Measurements from ENCODE around the gene GCN1. TPM values are rescaled to one million over a fixed set of nuclear protein-coding genes. Genes with fewer than 3 reads are reported as not detected.

GCN1 gene
- polyA plus RNA-seq, 3 donors: 5.0 to 22.1 (median 8.3) TPM

- H3K36me3 ChIP-seq (replicated peaks in 1 of 2; ENCODE audit: control insufficient read depth in 1 of 2, insufficient read depth in 2 of 2, low read length in 2 of 2): peaks cover 86 to 99% of the 10 kb centered on the region in 2 donors
- TF ChIP-seq CTCF (IDR thresholded peaks at IDR 0.05): no peak
- no peaks in the 10 kb centered on the region for H3K9me3 ChIP-seq (replicated peaks in 1 of 2; ENCODE audit: control insufficient read depth in 1 of 2, insufficient read depth in 1 of 2, low read length in 2 of 2)
- H2AFZ ChIP-seq (ENCODE audit: insufficient read depth, low read depth, low read length, poor library complexity, severe bottlenecking): no peak overlapping the region
- H3K4me3 ChIP-seq (replicated peaks in 1 of 3; ENCODE audit: low read depth in 2 of 3, low read length in 3 of 3): no peak overlapping the region
- no peaks in the 10 kb centered on the region for H3K27me3 ChIP-seq (ENCODE audit: control insufficient read depth in 2 of 2, insufficient read depth in 2 of 2, low read length in 2 of 2)
- H3K79me2 ChIP-seq (ENCODE audit: insufficient read depth, low read length): no peaks in the 10 kb centered on the region
- 98% methylated on average over 11 of the region's 11 CpGs for WGBS (ENCODE audit: insufficient coverage)
- H3K9me3 Mint-ChIP-seq: no peaks in the 10 kb centered on the region
- H3K27ac ChIP-seq (ENCODE audit: low read depth in 1 of 2, low read length in 2 of 2): no peak overlapping the region
- no peaks in the 10 kb centered on the region for H3K4me1 ChIP-seq (ENCODE audit: control insufficient read depth in 1 of 2, insufficient read depth in 2 of 2, low read length in 2 of 2)
- H3K4me2 ChIP-seq (replicated peaks; ENCODE audit: extremely low read depth, low read length, poor library complexity, severe bottlenecking): no peak overlapping the region
- H3K4me1 Mint-ChIP-seq: no peaks in the 10 kb centered on the region
- H3K9ac ChIP-seq (ENCODE audit: insufficient read depth, low read length, poor library complexity, severe bottlenecking): no peak overlapping the region
- H4K20me1 ChIP-seq (ENCODE audit: insufficient read depth, low read length): no peaks in the 10 kb centered on the region
- no peak overlapping the region for H3K4me3 Mint-ChIP-seq
- no peak for DNase-seq
- H3K27me3 Mint-ChIP-seq (ENCODE audit: low read depth in 3 of 3): peaks cover 0 to 3% (median 0%) of the 10 kb centered on the region in 3 donors
- H3K36me3 Mint-ChIP-seq: peaks cover 80 to 98% of the 10 kb centered on the region in 2 donors
- intact Hi-C loops (cut with micrococcal nuclease): no loop called here
- H3K27ac Mint-ChIP-seq: no peak overlapping the region
These were observed 19.0 kb downstream of the GCN1 start for GRCh38 chr12:120175537-120175936.

GRCh38 chr12:120175062-120175461 is 19.5 kb downstream of the GCN1 start:
- no peak overlapping the region for H3K4me3 Mint-ChIP-seq
- intact Hi-C loops (cut with micrococcal nuclease): no loop called here
- no CpG with 5 or more reads among the region's 5 CpGs for WGBS (ENCODE audit: insufficient coverage)

More at GRCh38 chr12:120175062-120175461, 19.5 kb downstream of the GCN1 start:
- no peaks in the 10 kb centered on the region for H3K27me3 ChIP-seq (ENCODE audit: control insufficient read depth in 2 of 2, insufficient read depth in 2 of 2, low read length in 2 of 2)
- Mint-ChIP-seq H3K4me1 (no peaks in the 10 kb centered on the region), H3K36me3 (peaks cover 83 to 98% of the 10 kb centered on the region in 2 donors), H3K9me3 (no peaks in the 10 kb centered on the region), H3K27ac (no peak overlapping the region), H3K27me3 (ENCODE audit: low read depth in 3 of 3) (peaks cover 0 to 3% (median 0%) of the 10 kb centered on the region in 3 donors)
- peaks cover 89 to 99% of the 10 kb centered on the region in 2 donors for H3K36me3 ChIP-seq (replicated peaks in 1 of 2; ENCODE audit: control insufficient read depth in 1 of 2, insufficient read depth in 2 of 2, low read length in 2 of 2)
- no peaks in the 10 kb centered on the region for H3K4me1 ChIP-seq (ENCODE audit: control insufficient read depth in 1 of 2, insufficient read depth in 2 of 2, low read length in 2 of 2)
- no peaks in the 10 kb centered on the region for H4K20me1 ChIP-seq (ENCODE audit: insufficient read depth, low read length)
- H3K4me2 ChIP-seq (replicated peaks; ENCODE audit: extremely low read depth, low read length, poor library complexity, severe bottlenecking): no peak overlapping the region
- H2AFZ ChIP-seq (ENCODE audit: insufficient read depth, low read depth, low read length, poor library complexity, severe bottlenecking): no peak overlapping the region
- no peak for TF ChIP-seq CTCF (IDR thresholded peaks at IDR 0.05)
- H3K9me3 ChIP-seq (replicated peaks in 1 of 2; ENCODE audit: control insufficient read depth in 1 of 2, insufficient read depth in 1 of 2, low read length in 2 of 2): no peaks in the 10 kb centered on the region
- no peak overlapping the region for H3K9ac ChIP-seq (ENCODE audit: insufficient read depth, low read length, poor library complexity, severe bottlenecking)
- no peak overlapping the region for H3K4me3 ChIP-seq (replicated peaks in 1 of 3; ENCODE audit: low read depth in 2 of 3, low read length in 3 of 3)
- no peak overlapping the region for H3K27ac ChIP-seq (ENCODE audit: low read depth in 1 of 2, low read length in 2 of 2)
- DNase-seq: no peak
- no peaks in the 10 kb centered on the region for H3K79me2 ChIP-seq (ENCODE audit: insufficient read depth, low read length)
